ENCODE results near the gene MOK. TPM values are rescaled to one million over a fixed set of nuclear protein-coding genes. Genes with fewer than 3 reads are reported as not detected.
"Not testable (repeated sequence)": the region's sequence is repeated elsewhere in the genome, so short reads cannot be mapped to it uniquely, and the experiment has no call there.

Gene MOK
- total RNA-seq, 3 donors from 2014 or later = 3.2 to 5.5 (median 4.4) TPM

GRCh38 chr14:102333795-102334705 lies 29.1 kb upstream of the MOK start:
- Mint-ChIP-seq H3K4me3 (no peak overlapping the region), H3K9me3 (no peaks in the 10 kb centered on the region), H3K27me3 (ENCODE audit: low read depth) (no peaks in the 10 kb centered on the region), H3K36me3 (ENCODE audit: insufficient read depth) (peaks cover 24% of the 10 kb centered on the region), H3K4me1 (ENCODE audit: low read depth) (peaks cover 2% of the 10 kb centered on the region)
- DNase-seq = no peak
- no peak for ATAC-seq

- ATAC-seq = no peak
- H3K36me3 Mint-ChIP-seq (ENCODE audit: insufficient read depth) = peaks cover 24% of the 10 kb centered on the region
- H3K4me3 Mint-ChIP-seq = no peak overlapping the region
Observed at GRCh38 chr14:102333390-102333789, 28.4 kb upstream of the MOK start.

GRCh38 chr14:102330806-102331205 lies 25.8 kb upstream of the MOK start:
- DNase-seq = no peak
- Mint-ChIP-seq H3K4me1 (ENCODE audit: low read depth) (peaks cover 3% of the 10 kb centered on the region), H3K4me3 (no peak overlapping the region), H3K27me3 (ENCODE audit: low read depth) (no peaks in the 10 kb centered on the region), H3K36me3 (ENCODE audit: insufficient read depth) (peaks cover 22% of the 10 kb centered on the region), H3K9me3 (no peaks in the 10 kb centered on the region)
- ATAC-seq = no peak

More at GRCh38 chr14:102333390-102333789, 28.4 kb upstream of the MOK start:
- Mint-ChIP-seq H3K9me3 (no peaks in the 10 kb centered on the region), H3K4me1 (ENCODE audit: low read depth) (peaks cover 3% of the 10 kb centered on the region), H3K27me3 (ENCODE audit: low read depth) (no peaks in the 10 kb centered on the region)
- no peak for DNase-seq

- not testable (repeated sequence) for H3K4me3 Mint-ChIP-seq; H3K9me3 Mint-ChIP-seq; H3K4me1 Mint-ChIP-seq (ENCODE audit: low read depth); DNase-seq; H3K27me3 Mint-ChIP-seq (ENCODE audit: low read depth); ATAC-seq
- H3K36me3 Mint-ChIP-seq (ENCODE audit: insufficient read depth) = peaks cover 18% of the 10 kb centered on the region
Observed at GRCh38 chr14:102329381-102329780, 24.4 kb upstream of the MOK start.

- H3K36me3 Mint-ChIP-seq (ENCODE audit: insufficient read depth) = peaks cover 9% of the 10 kb centered on the region
- peaks cover 8% of the 10 kb centered on the region for H3K4me1 Mint-ChIP-seq (ENCODE audit: low read depth)
- no peak overlapping the region for H3K4me3 Mint-ChIP-seq
- no peaks in the 10 kb centered on the region for H3K27me3 Mint-ChIP-seq (ENCODE audit: low read depth)
- ATAC-seq = no peak
- no peak for DNase-seq
- H3K9me3 Mint-ChIP-seq = no peaks in the 10 kb centered on the region
Observed at GRCh38 chr14:102326583-102326982, 21.6 kb upstream of the MOK start.

GRCh38 chr14:102325791-102326345 lies 20.9 kb upstream of the MOK start:
- Mint-ChIP-seq H3K27me3 (ENCODE audit: low read depth) (no peaks in the 10 kb centered on the region), H3K9me3 (no peaks in the 10 kb centered on the region), H3K4me1 (ENCODE audit: low read depth) (peaks cover 8% of the 10 kb centered on the region), H3K36me3 (ENCODE audit: insufficient read depth) (peaks cover 8% of the 10 kb centered on the region), H3K4me3 (no peak overlapping the region)
- ATAC-seq (no peak), DNase-seq (no peak)

- H3K36me3 Mint-ChIP-seq (ENCODE audit: insufficient read depth) = peaks cover 4% of the 10 kb centered on the region
- peaks cover 18% of the 10 kb centered on the region for H3K4me1 Mint-ChIP-seq (ENCODE audit: low read depth)
- H3K9me3 Mint-ChIP-seq = no peaks in the 10 kb centered on the region
- no peaks in the 10 kb centered on the region for H3K27me3 Mint-ChIP-seq (ENCODE audit: low read depth)
- no peak for DNase-seq
- H3K4me3 Mint-ChIP-seq = no peak overlapping the region
- no peak for ATAC-seq
Observed at GRCh38 chr14:102323102-102323501, 18.1 kb upstream of the MOK start.

GRCh38 chr14:102321456-102322422 lies 16.8 kb upstream of the MOK start:
- H3K4me1 Mint-ChIP-seq (ENCODE audit: low read depth) = peaks cover 30% of the 10 kb centered on the region
- peak overlapping the region; percentile 53 for H3K4me3 Mint-ChIP-seq
- peaks cover 4% of the 10 kb centered on the region for H3K36me3 Mint-ChIP-seq (ENCODE audit: insufficient read depth)
- no peaks in the 10 kb centered on the region for H3K27me3 Mint-ChIP-seq (ENCODE audit: low read depth)
- H3K9me3 Mint-ChIP-seq = no peaks in the 10 kb centered on the region
- ATAC-seq (no peak), DNase-seq (no peak)

- peak overlapping the region; percentile 91 for H3K4me3 Mint-ChIP-seq
- H3K27me3 Mint-ChIP-seq (ENCODE audit: low read depth) = no peaks in the 10 kb centered on the region
- peaks cover 38% of the 10 kb centered on the region for H3K4me1 Mint-ChIP-seq (ENCODE audit: low read depth)
- H3K9me3 Mint-ChIP-seq = no peaks in the 10 kb centered on the region
- no peak for DNase-seq
- ATAC-seq = no peak
- no peaks in the 10 kb centered on the region for H3K36me3 Mint-ChIP-seq (ENCODE audit: insufficient read depth)
Observed at GRCh38 chr14:102320671-102321455, 15.9 kb upstream of the MOK start.

- Mint-ChIP-seq H3K4me3 (peak overlapping the region; percentile 91), H3K27me3 (ENCODE audit: low read depth) (no peaks in the 10 kb centered on the region), H3K4me1 (ENCODE audit: low read depth) (peaks cover 39% of the 10 kb centered on the region), H3K9me3 (no peaks in the 10 kb centered on the region), H3K36me3 (ENCODE audit: insufficient read depth) (no peaks in the 10 kb centered on the region)
- ATAC-seq (peak; percentile 44 to 45), DNase-seq (peak; percentile 55)
Observed at GRCh38 chr14:102320033-102320660, 15.2 kb upstream of the MOK start.

- Mint-ChIP-seq H3K36me3 (ENCODE audit: insufficient read depth) (no peaks in the 10 kb centered on the region), H3K27me3 (ENCODE audit: low read depth) (no peaks in the 10 kb centered on the region), H3K4me1 (ENCODE audit: low read depth) (peaks cover 43% of the 10 kb centered on the region), H3K9me3 (no peaks in the 10 kb centered on the region), H3K4me3 (peak within 1 kb of the TSS; percentile 92)
- DNase-seq (peak; percentile 93), ATAC-seq (peak; percentile 77 to 80)
Observed at GRCh38 chr14:102319351-102320032, 14.5 kb upstream of the MOK start, which contains the start of gene ZNF839. ZNF839 (plus strand) TSS chr14:102319746; CDS start chr14:102319766, 20 bp downstream.

GRCh38 chr14:102318781-102319276 lies 13.9 kb upstream of the MOK start:
- H3K4me3 Mint-ChIP-seq = peak overlapping the region; percentile 92
- no peaks in the 10 kb centered on the region for H3K27me3 Mint-ChIP-seq (ENCODE audit: low read depth)
- no peaks in the 10 kb centered on the region for H3K36me3 Mint-ChIP-seq (ENCODE audit: insufficient read depth)
- peaks cover 49% of the 10 kb centered on the region for H3K4me1 Mint-ChIP-seq (ENCODE audit: low read depth)
- H3K9me3 Mint-ChIP-seq = no peaks in the 10 kb centered on the region
- DNase-seq (no peak), ATAC-seq (no peak)

Data from activated T-cell treated with anti-CD3 and anti-CD28 coated beads, Interleukin-2, amount 50 U/mL, for 4 hours (primary cell).